Fibroblast of villous mesenchyme (primary cell): Measurements from ENCODE around the gene REPIN1. TPM values are rescaled to one million over a fixed set of nuclear protein-coding genes. Genes with fewer than 3 reads are reported as not detected.
A peak's percentile ranks its signal among the peaks of the same experiment; 100 is the strongest.

Source experiments
- DNase-seq: peaks from one replicate; pipeline ENCODE4 v3.0.0-alpha.2; 2010; ENCODE audit warnings: low read depth
- H3K4me3 ChIP-seq: 2 replicates; pipeline ENCODE4 v1.5.1; 2011; ENCODE audit warnings: low read depth, mild to moderate bottlenecking, low read length
- total RNA-seq: library from RNA; depleted of rRNA; stranded (reverse); fragments of >200 nt; gene quantifications from 2 replicates; pipeline ENCODE4 v1.2.3, GENCODE V29; 2012
- TF ChIP-seq, protein P1 (sequence below): IDR thresholded peaks from 2 replicates; pipeline ENCODE4 v1.5.1; 2012; ENCODE audit warnings: low read depth, mild to moderate bottlenecking, low read length; ENCODE audit not compliant: insufficient read depth

The REPIN1 gene
- total RNA-seq, 1 donor = 98.4 TPM

DNA sequence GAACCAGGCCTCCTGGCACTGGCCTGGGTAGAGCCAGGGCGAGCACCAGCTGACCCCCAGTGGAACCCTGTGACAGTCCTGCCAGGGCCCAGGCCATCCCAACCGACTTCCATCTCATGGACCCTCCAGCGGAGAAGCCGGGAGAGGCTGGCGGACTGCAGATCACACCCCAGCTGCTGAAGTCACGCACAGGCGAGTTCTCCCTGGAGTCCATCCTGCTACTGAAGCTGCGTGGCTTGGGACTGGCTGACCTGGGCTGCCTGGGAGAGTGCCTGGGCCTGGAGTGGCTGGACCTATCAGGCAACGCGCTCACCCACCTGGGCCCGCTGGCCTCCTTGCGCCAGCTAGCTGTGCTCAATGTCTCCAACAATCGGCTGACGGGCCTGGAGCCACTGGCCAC, 31.9 kb upstream of the REPIN1 start:
- no peak for DNase-seq
- TF ChIP-seq, protein P1, sequence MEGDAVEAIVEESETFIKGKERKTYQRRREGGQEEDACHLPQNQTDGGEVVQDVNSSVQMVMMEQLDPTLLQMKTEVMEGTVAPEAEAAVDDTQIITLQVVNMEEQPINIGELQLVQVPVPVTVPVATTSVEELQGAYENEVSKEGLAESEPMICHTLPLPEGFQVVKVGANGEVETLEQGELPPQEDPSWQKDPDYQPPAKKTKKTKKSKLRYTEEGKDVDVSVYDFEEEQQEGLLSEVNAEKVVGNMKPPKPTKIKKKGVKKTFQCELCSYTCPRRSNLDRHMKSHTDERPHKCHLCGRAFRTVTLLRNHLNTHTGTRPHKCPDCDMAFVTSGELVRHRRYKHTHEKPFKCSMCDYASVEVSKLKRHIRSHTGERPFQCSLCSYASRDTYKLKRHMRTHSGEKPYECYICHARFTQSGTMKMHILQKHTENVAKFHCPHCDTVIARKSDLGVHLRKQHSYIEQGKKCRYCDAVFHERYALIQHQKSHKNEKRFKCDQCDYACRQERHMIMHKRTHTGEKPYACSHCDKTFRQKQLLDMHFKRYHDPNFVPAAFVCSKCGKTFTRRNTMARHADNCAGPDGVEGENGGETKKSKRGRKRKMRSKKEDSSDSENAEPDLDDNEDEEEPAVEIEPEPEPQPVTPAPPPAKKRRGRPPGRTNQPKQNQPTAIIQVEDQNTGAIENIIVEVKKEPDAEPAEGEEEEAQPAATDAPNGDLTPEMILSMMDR = no peak
- H3K4me3 ChIP-seq = no peak overlapping the region

DNA sequence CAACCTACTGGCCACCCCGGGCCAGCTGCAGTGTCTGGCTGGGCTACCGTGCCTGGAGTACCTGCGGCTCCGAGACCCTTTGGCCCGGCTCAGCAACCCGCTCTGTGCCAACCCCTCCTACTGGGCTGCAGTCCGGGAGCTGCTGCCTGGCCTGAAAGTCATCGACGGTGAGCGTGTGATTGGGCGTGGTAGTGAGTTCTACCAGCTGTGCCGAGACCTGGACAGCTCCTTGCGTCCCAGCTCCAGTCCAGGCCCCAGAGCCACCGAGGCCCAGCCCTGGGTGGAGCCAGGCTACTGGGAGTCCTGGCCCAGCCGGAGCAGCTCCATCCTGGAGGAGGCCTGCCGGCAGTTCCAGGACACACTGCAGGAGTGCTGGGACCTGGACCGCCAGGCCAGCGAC, 31.4 kb upstream of the REPIN1 start:
- no peak for DNase-seq
- TF ChIP-seq, protein P1 = no peak
- no peak overlapping the region for H3K4me3 ChIP-seq

GRCh38 chr7:150337659-150338081, 31.0 kb upstream of the REPIN1 start:
- DNase-seq = no peak
- H3K4me3 ChIP-seq = no peak overlapping the region
- TF ChIP-seq, protein P1 = no peak

DNA sequence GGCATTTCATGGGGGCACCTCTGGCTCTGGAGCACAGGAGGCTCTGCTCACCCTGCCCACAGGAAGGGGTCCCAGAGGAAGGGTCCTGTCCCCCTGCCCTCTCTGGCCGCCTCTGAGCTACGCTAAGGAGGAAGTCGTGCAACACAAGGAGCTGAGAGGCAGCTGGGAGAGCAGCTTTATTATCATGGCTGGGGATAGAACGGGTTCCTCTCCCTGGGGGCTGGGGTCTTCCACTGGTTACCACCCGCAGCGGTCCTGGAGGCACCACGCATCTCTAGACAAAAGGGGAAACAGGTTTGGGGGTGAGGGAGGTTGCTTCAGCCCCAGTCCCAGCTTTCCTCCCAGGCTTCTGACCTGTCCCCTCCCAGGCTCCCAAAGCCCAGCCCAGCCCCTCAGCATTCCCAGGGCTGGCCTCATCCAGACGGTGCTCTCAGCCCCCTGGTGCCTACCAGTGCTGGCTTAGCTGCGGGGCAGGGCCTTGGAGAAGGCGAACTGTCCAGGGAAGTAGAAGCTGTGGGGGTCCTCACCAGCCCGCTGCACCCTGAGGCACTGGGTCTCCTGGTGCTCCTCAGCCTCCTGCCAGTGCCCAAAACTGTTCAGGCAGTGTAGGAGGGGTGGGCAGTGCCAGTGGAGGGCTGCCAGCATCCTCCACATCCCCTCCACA, 30.3 kb upstream of the REPIN1 start:
- DNase-seq = no peak
- no peak overlapping the region for H3K4me3 ChIP-seq
- TF ChIP-seq, protein P1 = no peak

GRCh38 chr7:150339409-150339809, 29.2 kb upstream of the REPIN1 start:
- DNase-seq = no peak
- peak overlapping the region; percentile 49 for H3K4me3 ChIP-seq
- TF ChIP-seq, protein P1 = no peak

- peak overlapping the region; percentile 49 for H3K4me3 ChIP-seq
- DNase-seq = peak; percentile 69
Measured at GRCh38 chr7:150340024-150340749, 28.4 kb upstream of the REPIN1 start.

More at GRCh38 chr7:150340024-150340749, 28.4 kb upstream of the REPIN1 start:
- TF ChIP-seq, protein P1 = no peak
